Upper lobe of left lung (tissue), 6 donors: Measurements from ENCODE around the gene GJC1. TPM values are rescaled to one million over a fixed set of nuclear protein-coding genes. Genes with fewer than 3 reads are reported as not detected.
"Not testable (repeated sequence)": the region's sequence is repeated elsewhere in the genome, so short reads cannot be mapped to it uniquely, and the experiment has no call there.

Experiments
- ATAC-seq, 2 donors: fragments of 200-7000 bp; cut with Tn5 transposase; one replicate each; pipeline ENCODE4 v1.9.1; 2022; ENCODE audit warnings: mild to moderate bottlenecking in 2 of 2, moderate library complexity in 2 of 2; ENCODE audit not compliant: low FRiP score in 2 of 2
- DNase-seq, 2 donors: peaks; one replicate each; pipeline ENCODE4 v3.0.0-alpha.2; 2019 to 2020
- H3K27ac ChIP-seq, 4 donors: fragments of 200-600 bp; sonication (generic); one replicate each; pipeline ENCODE4 v1.5.1; 2016 to 2019
- H3K27me3 ChIP-seq, 4 donors: fragments of 200-600 bp; sonication (generic); one replicate each; pipeline ENCODE4 v1.5.1; 2017 to 2019
- H3K36me3 ChIP-seq, 4 donors: fragments of 200-600 bp; sonication (generic); one replicate each; pipeline ENCODE4 v1.5.1; 2016 to 2019
- H3K4me1 ChIP-seq, 4 donors: fragments of 200-600 bp; sonication (generic); one replicate each; pipeline ENCODE4 v1.5.1; 2018 to 2019
- H3K4me3 ChIP-seq, 4 donors: fragments of 200-600 bp; sonication (generic); one replicate each; pipeline ENCODE4 v1.5.1; 2017 to 2019; ENCODE audit warnings: mild to moderate bottlenecking in 2 of 4, moderate library complexity in 1 of 4
- H3K9me3 ChIP-seq, 4 donors: fragments of 200-600 bp; sonication (generic); one replicate each; pipeline ENCODE4 v1.5.1; 2018 to 2019
- EP300 ChIP-seq, 4 donors: sonication (generic); formaldehyde crosslinking; IDR thresholded peaks; one replicate each; pipeline ENCODE4 v1.5.1; 2017; ENCODE audit warnings: antibody characterized with exemption in 4 of 4, control low read depth in 2 of 4
- POLR2A ChIP-seq, 4 donors: fragments of 450-650 bp; IDR thresholded peaks; one replicate each; pipeline ENCODE4 v1.5.1; 2016 to 2017; ENCODE audit warnings: antibody characterized with exemption in 4 of 4, mild to moderate bottlenecking in 2 of 4
- POLR2AphosphoS5 ChIP-seq, 2 donors: sonication (generic); formaldehyde crosslinking; IDR thresholded peaks; one replicate each; pipeline ENCODE4 v1.5.1; 2017; ENCODE audit warnings: antibody characterized with exemption in 2 of 2
- WGBS, 2 donors: methylation state at CpG; one replicate each; pipeline ENCODE4 v1.1.5; 2017 to 2018; 5-methylcytosine and 5-hydroxymethylcytosine counted together
- total RNA-seq, 6 donors: library from RNA; depleted of rRNA in 4 of 6; stranded (reverse); fragments of >200 nt in 4 of 6; gene quantifications; one replicate each; pipeline versions ENCODE4 v1.1.0 to v1.2.1, GENCODE V29; 2016 to 2021
- TF ChIP-seq, protein P1 (sequence below), 6 experiments: fragments of 450-650 bp in 4 of 6; fragments of 200-600 bp in 2 of 6; sonication (generic) in 2 of 6; IDR thresholded peaks; one replicate each; pipeline ENCODE4 v1.5.1; 2016 to 2019; ENCODE audit warnings: antibody characterized with exemption in 6 of 6
- donor health status: DM: no; HTN: no; CAD: no; lungs with moderate emphysema.
- donor health status: DM: no; HTN: yes; CAD: no; lungs with severe emphysema.

The GJC1 gene
- total RNA-seq, 6 donors from 2014 or later, result 4.2 to 14.8 (median 8.6) TPM

DNA sequence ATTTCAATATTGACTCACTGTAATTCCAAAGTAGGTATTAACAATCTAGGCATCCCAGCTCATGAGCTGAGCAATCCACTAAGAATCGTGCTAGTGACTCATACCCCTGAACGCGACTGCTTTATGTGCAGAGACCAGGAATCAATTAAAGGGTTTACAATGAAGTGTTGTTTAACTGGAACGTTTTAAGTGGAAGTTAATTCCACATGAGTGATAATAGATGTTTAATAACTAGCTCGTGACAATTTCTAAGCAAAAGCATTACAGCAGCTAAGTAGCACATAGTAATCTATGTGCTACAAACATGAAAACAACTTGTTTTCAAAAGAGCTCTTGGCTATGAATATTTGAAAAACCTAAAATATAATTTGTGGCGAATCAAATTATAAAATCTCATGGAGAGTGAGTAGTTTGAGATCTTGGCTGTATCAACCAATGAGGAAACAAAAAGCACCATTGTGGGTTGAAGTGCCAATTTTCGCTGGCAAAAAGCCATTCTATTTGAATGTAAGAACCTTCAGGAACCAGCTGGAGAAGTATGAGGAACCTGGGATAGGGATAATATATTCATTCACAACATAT is 9.4 kb downstream of the GJC1 start:
- 45 to 51% methylated on average over 7 of the region's 7 CpGs for WGBS, 2 donors
- no peaks in the 10 kb centered on the region for H3K27me3 ChIP-seq
- ATAC-seq, result no peak
- DNase-seq, result no peak
- H3K4me3 ChIP-seq, result no peak overlapping the region
- TF ChIP-seq, protein P1, sequence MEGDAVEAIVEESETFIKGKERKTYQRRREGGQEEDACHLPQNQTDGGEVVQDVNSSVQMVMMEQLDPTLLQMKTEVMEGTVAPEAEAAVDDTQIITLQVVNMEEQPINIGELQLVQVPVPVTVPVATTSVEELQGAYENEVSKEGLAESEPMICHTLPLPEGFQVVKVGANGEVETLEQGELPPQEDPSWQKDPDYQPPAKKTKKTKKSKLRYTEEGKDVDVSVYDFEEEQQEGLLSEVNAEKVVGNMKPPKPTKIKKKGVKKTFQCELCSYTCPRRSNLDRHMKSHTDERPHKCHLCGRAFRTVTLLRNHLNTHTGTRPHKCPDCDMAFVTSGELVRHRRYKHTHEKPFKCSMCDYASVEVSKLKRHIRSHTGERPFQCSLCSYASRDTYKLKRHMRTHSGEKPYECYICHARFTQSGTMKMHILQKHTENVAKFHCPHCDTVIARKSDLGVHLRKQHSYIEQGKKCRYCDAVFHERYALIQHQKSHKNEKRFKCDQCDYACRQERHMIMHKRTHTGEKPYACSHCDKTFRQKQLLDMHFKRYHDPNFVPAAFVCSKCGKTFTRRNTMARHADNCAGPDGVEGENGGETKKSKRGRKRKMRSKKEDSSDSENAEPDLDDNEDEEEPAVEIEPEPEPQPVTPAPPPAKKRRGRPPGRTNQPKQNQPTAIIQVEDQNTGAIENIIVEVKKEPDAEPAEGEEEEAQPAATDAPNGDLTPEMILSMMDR (IDR thresholded peaks at IDR 0.05), result no peak
- TF ChIP-seq EP300 (IDR thresholded peaks at IDR 0.05), result no peak
- TF ChIP-seq POLR2AphosphoS5 (IDR thresholded peaks at IDR 0.05), result no peak
- TF ChIP-seq POLR2A (IDR thresholded peaks at IDR 0.05), result no peak
- H3K36me3 ChIP-seq, result no peaks in the 10 kb centered on the region
- H3K4me1 ChIP-seq, result peaks cover 0 to 7% (median 0%) of the 10 kb centered on the region in 4 donors
- H3K27ac ChIP-seq, result no peak overlapping the region
- no peaks in the 10 kb centered on the region for H3K9me3 ChIP-seq

DNA sequence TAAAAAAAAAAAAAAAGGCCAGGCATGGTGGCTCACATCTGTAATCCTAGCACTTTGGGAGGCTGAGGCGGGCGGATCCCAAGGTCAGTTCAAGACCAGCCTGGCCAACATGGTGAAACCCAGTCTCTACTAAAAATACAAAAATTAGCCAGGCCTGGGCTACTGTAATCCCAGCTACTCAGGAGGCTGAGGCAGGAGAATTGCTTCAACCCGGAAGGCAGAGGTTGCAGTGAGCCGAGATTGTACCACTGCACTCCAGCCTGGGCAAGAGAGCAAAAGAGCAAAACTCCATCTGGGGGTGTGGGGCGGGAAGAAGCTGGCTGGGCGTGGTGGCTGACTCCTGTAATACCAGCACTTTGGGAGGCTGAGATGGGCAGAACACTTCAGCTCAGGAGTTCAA is 11.6 kb downstream of the GJC1 start:
- DNase-seq, ATAC-seq, H3K4me3 ChIP-seq, H3K27ac ChIP-seq, H3K4me1 ChIP-seq, H3K27me3 ChIP-seq, H3K36me3 ChIP-seq, H3K9me3 ChIP-seq: not testable (repeated sequence)
- WGBS, 2 donors, result 96% methylated on average over 6 of the region's 6 CpGs

DNA sequence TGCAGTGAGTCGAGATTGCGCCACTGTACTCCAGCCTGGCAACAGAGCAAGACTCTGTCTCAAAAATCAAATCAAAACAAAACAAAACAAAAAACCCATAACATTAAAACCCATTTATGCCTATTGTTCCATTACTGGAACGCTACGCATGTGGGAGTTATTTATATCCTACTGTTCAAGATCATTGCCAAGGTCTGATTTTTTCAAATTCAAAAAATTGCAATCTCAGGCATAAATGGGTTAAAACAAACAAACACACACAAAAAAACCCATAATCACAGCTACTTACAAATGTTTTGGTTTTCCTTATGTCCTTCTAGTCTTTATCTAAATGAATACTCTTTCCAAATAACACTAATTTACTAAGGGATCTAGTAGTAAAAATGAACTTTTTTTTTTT is 17.8 kb downstream of the GJC1 start:
- Histone ChIP-seq H3K4me1 (no peaks in the 10 kb centered on the region), H3K4me3 (no peak overlapping the region), H3K27me3 (no peaks in the 10 kb centered on the region), H3K9me3 (no peaks in the 10 kb centered on the region), H3K36me3 (no peaks in the 10 kb centered on the region), H3K27ac (no peak overlapping the region)
- ATAC-seq (no peak), DNase-seq (no peak)
- 74 to 75% methylated on average over 4 of the region's 4 CpGs for WGBS, 2 donors
- TF ChIP-seq, protein P1 (IDR thresholded peaks at IDR 0.05), result no peak
- TF ChIP-seq POLR2AphosphoS5 (IDR thresholded peaks at IDR 0.05), result no peak

DNA sequence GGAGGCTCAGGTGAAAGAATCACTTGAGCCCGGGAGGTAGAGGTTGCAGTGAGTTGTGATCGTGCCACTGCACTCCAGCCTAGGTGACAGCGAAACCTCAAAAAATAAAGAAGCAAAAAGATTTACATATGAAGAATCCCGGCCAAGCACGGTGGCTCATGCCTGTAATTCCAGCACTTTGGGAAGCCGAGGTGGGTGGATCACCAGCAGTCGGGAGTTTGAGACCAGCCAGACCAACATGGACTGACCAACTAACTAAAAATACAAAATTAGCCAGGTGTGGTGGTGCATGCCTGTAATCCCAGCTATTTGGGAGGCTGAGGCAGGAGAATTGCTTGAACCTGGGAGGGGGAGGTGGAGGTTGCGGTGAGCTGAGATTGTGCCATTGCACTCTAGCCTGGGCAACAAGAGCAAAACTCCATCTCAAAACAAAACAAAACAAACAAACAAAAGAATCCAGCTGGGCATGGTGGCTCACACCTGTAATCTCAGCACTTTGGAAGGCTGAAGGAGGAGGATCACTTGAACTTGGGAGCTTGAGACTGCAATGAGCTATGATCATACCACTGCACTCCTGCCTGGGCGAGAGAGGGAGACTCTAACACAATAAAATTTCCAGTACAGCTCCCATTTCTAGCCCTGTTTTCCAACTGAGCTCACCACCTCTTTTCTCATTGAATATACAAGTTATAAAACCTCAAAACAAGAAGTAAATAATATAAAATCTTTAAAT is 21.3 kb downstream of the GJC1 start:
- not testable (repeated sequence) for H3K4me3 ChIP-seq, DNase-seq, H3K36me3 ChIP-seq, H3K4me1 ChIP-seq, H3K9me3 ChIP-seq, ATAC-seq, H3K27ac ChIP-seq, H3K27me3 ChIP-seq
- WGBS, 2 donors, result 93 to 95% methylated on average over 9 of the region's 9 CpGs

DNA sequence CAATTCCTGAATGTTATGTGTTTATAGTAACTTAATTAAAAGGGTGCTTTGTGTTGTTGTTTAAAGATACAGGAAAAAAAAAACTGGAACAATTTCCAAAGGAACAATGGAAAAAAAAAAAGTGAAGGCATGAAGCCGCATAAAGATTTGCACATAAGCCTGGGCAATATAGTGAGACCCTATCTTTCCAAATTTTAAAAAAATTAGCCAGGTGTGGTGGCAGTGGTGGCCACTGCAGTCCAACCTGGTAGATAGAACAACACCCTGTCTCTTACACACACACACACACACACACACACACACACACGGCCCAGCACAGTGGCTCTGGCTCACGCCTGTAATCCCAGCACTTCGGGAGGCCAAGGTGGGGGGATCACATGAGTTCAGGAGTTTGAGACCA is 21.9 kb downstream of the GJC1 start:
- Histone ChIP-seq H3K4me3 (no peak overlapping the region), H3K27me3 (no peaks in the 10 kb centered on the region), H3K36me3 (no peaks in the 10 kb centered on the region), H3K9me3 (no peaks in the 10 kb centered on the region), H3K4me1 (no peaks in the 10 kb centered on the region), H3K27ac (no peak overlapping the region)
- TF ChIP-seq POLR2AphosphoS5 (IDR thresholded peaks at IDR 0.05), result no peak
- TF ChIP-seq POLR2A (IDR thresholded peaks at IDR 0.05), result no peak
- no peak for TF ChIP-seq EP300 (IDR thresholded peaks at IDR 0.05)
- TF ChIP-seq, protein P1 (IDR thresholded peaks at IDR 0.05), result no peak
- 81 to 86% methylated on average over 1 to 4 of the region's 4 CpGs for WGBS, 2 donors
- ATAC-seq (no peak), DNase-seq (no peak)

DNA sequence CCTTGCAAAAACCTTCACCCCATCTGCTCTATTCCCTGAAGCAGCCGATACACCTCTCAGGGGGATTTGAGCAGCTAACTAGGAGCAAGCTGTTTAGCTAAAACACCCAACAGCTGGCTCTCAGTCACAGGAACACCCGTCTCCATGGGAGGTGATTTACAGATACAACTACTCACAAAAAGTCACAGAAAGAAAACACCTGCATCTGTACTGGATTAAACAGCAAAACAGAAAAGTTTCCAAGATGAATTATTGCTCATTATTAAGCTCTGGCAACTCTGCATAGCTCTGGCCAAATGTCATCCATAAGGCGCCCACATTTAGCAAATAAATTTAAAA is 22.3 kb downstream of the GJC1 start:
- Histone ChIP-seq H3K4me1 (no peaks in the 10 kb centered on the region), H3K36me3 (no peaks in the 10 kb centered on the region), H3K27ac (no peak overlapping the region), H3K4me3 (no peak overlapping the region), H3K27me3 (no peaks in the 10 kb centered on the region), H3K9me3 (no peaks in the 10 kb centered on the region)
- DNase-seq (no peak), ATAC-seq (no peak)
- TF ChIP-seq EP300 (IDR thresholded peaks at IDR 0.05) (no peak), POLR2A (IDR thresholded peaks at IDR 0.05) (no peak), POLR2AphosphoS5 (IDR thresholded peaks at IDR 0.05) (no peak)
- TF ChIP-seq, protein P1 (IDR thresholded peaks at IDR 0.05), result no peak
- WGBS, 2 donors, result 74% methylated on average over 3 of the region's 3 CpGs
